Prostate gland (tissue), 2 donors: ENCODE measurements around the gene PDHX. TPM values are rescaled to one million over a fixed set of nuclear protein-coding genes. Genes with fewer than 3 reads are reported as not detected.

Source experiments
- DNase-seq: peaks from one replicate; pipeline ENCODE4 v3.0.0-alpha.2; 2019; ENCODE audit warnings: low spot score
- H3K27ac ChIP-seq, 2 donors: fragments of 200-600 bp; sonication (generic); 2 replicates each; pipeline ENCODE4 v1.5.1; 2017 to 2019
- H3K27me3 ChIP-seq: fragments of 200-600 bp; sonication (generic); replicated peaks from 2 replicates; pipeline ENCODE4 v1.5.1; 2019; ENCODE audit not compliant: insufficient read depth
- H3K36me3 ChIP-seq, 2 donors: fragments of 200-600 bp; sonication (generic); 1 replicate in 1 of 2; 2 replicates in 1 of 2; pipeline versions ENCODE4 v1.5.1 to v1.8.1; 2017 to 2019
- H3K4me1 ChIP-seq: fragments of 200-600 bp; sonication (generic); replicated peaks from 2 replicates; pipeline ENCODE4 v1.5.1; 2019
- H3K4me3 ChIP-seq, 2 donors: fragments of 200-600 bp; sonication (generic); 2 replicates each; pipeline ENCODE4 v1.5.1; 2017 to 2019
- H3K9me3 ChIP-seq: fragments of 200-600 bp; sonication (generic); 2 replicates; pipeline ENCODE4 v1.5.1; 2017
- CTCF ChIP-seq, 4 experiments: fragments of 200-600 bp in 2 of 4; fragments of 450-650 bp in 2 of 4; sonication (generic) in 2 of 4; IDR thresholded peaks; 1 replicate in 3 of 4; 2 replicates in 1 of 4; pipeline ENCODE4 v1.5.1; 2016 to 2019; ENCODE audit warnings: antibody characterized with exemption in 4 of 4, mild to moderate bottlenecking in 2 of 4, moderate library complexity in 2 of 4
- POLR2A ChIP-seq: fragments of 450-650 bp; IDR thresholded peaks from one replicate; pipeline ENCODE4 v1.6.1; 2016; ENCODE audit warnings: antibody characterized with exemption, mild to moderate bottlenecking
- POLR2AphosphoS5 ChIP-seq: sonication (generic); formaldehyde crosslinking; IDR thresholded peaks from one replicate; pipeline ENCODE4 v1.6.1; 2017; ENCODE audit warnings: antibody characterized with exemption
- WGBS: methylation state at CpG from one replicate; pipeline ENCODE4 v1.1.5; 2018; 5-methylcytosine and 5-hydroxymethylcytosine counted together
- intact Hi-C: fragments of 100-400 bp; cut with DNase I; formaldehyde crosslinking; loops from one replicate; pipeline ENCODE4 v1.14.2; 2022
- total RNA-seq, 2 donors: library from RNA; depleted of rRNA; stranded (reverse); fragments of >200 nt; gene quantifications; one replicate each; pipeline ENCODE4 v1.1.0, GENCODE V29; 2016

PDHX gene
- total RNA-seq, 2 donors from 2014 or later: 29.1 to 45.2 TPM

GRCh38 chr11:34957606-34958005, 41.2 kb downstream of the PDHX start:
- Histone ChIP-seq H3K36me3 (no peaks in the 10 kb centered on the region), H3K27ac (peak overlapping the region in 1 of 2 donors; percentile 2), H3K9me3 (no peaks in the 10 kb centered on the region), H3K27me3 (no peaks in the 10 kb centered on the region), H3K4me1 (no peaks in the 10 kb centered on the region), H3K4me3 (no peak overlapping the region)
- TF ChIP-seq POLR2AphosphoS5 (peak; percentile 23), CTCF (IDR thresholded peaks at IDR 0.05) (no peak), POLR2A (no peak)
- intact Hi-C loops: no loop called here
- 85% methylated on average over 3 of the region's 3 CpGs for WGBS
- no peak for DNase-seq

GRCh38 chr11:34959770-34960169, 43.4 kb downstream of the PDHX start:
- TF ChIP-seq CTCF (IDR thresholded peaks at IDR 0.05) (no peak), POLR2A (no peak), POLR2AphosphoS5 (no peak)
- Histone ChIP-seq H3K36me3 (no peaks in the 10 kb centered on the region), H3K27ac (no peak overlapping the region), H3K9me3 (no peaks in the 10 kb centered on the region), H3K27me3 (no peaks in the 10 kb centered on the region), H3K4me3 (no peak overlapping the region), H3K4me1 (no peaks in the 10 kb centered on the region)
- intact Hi-C loops: no loop called here
- no peak for DNase-seq
- 95% methylated on average over 1 of the region's 1 CpG for WGBS

DNA sequence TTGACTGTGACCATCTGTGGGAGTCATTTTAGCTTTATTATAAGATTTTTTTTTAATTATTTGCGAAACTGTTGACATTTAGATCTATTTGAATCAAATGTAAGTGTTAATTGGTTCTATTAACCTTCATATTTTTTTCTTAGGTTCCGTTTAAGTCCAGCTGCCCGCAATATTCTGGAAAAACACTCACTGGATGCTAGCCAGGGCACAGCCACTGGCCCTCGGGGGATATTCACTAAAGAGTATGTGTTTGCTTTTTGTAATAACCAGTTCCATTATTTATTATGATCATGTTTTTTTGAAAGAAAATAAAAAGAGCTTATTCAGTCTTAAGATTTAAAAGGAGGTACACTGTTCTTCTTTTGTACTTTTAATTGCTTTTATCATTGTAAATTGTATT, 43.9 kb downstream of the PDHX start:
- Histone ChIP-seq H3K9me3 (no peaks in the 10 kb centered on the region), H3K36me3 (no peaks in the 10 kb centered on the region), H3K27ac (no peak overlapping the region), H3K4me1 (no peaks in the 10 kb centered on the region), H3K27me3 (no peaks in the 10 kb centered on the region), H3K4me3 (no peak overlapping the region)
- TF ChIP-seq CTCF (IDR thresholded peaks at IDR 0.05): no peak
- intact Hi-C loops: no loop called here
- DNase-seq: no peak
- 45% methylated on average over 4 of the region's 4 CpGs for WGBS

DNA sequence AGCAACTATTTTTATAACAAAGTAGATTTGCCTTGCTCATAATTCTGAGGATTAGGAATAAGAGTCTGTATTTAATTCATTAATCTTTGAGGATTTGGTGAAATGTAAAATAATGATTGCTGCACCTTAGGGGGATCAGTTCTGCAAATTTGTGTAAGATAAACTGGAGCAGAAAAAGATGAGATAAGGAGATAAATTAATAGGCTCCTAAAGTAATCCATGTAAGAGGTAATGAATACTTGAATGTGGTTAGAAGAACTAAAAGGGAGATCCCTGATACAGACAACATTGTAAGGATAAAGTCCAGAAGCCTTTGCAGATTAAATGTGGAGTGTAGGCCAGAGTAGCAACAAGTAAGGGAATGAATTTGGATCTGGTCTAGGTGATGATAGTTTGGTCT, 45.6 kb downstream of the PDHX start:
- no peak overlapping the region for H3K27ac ChIP-seq
- TF ChIP-seq CTCF (IDR thresholded peaks at IDR 0.05) (no peak), POLR2A (no peak), POLR2AphosphoS5 (no peak)
- no peak overlapping the region for H3K4me3 ChIP-seq
- H3K27me3 ChIP-seq: no peaks in the 10 kb centered on the region
- intact Hi-C loops: no loop called here
- H3K4me1 ChIP-seq: no peaks in the 10 kb centered on the region
- no peaks in the 10 kb centered on the region for H3K36me3 ChIP-seq
- DNase-seq: no peak
- H3K9me3 ChIP-seq: no peaks in the 10 kb centered on the region

DNA sequence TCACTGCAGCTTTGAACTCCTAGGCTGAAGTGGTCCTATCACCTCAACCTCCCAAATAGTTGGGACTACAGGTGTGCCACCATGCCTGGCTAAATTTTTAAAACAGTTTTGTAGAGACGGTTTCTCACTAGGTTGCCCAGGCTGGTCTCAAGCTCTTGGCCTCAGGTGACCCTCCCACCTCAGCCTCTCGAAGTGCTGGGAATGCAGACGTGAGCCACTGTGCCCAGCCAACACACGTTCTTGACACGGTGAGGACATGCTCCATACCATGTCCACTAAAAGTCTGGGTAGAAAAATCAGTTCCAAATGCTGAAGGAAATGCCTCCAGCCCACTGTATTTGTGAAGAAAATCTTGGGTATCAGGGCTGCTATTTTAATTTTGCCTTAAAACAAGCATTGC, 46.9 kb downstream of the PDHX start:
- intact Hi-C loops: no loop called here
- WGBS: 89% methylated on average over 5 of the region's 5 CpGs

More for the DNA sequence above, 46.9 kb downstream of the PDHX start:
- no peak for DNase-seq
- Histone ChIP-seq H3K9me3 (no peaks in the 10 kb centered on the region), H3K36me3 (no peaks in the 10 kb centered on the region), H3K27me3 (no peaks in the 10 kb centered on the region), H3K4me3 (no peak overlapping the region), H3K4me1 (no peaks in the 10 kb centered on the region), H3K27ac (no peak overlapping the region)
- TF ChIP-seq CTCF (IDR thresholded peaks at IDR 0.05): no peak
- TF ChIP-seq POLR2AphosphoS5: no peak
- TF ChIP-seq POLR2A: no peak
